Measurements from ENCODE around the gene ZNF718.

DNA sequence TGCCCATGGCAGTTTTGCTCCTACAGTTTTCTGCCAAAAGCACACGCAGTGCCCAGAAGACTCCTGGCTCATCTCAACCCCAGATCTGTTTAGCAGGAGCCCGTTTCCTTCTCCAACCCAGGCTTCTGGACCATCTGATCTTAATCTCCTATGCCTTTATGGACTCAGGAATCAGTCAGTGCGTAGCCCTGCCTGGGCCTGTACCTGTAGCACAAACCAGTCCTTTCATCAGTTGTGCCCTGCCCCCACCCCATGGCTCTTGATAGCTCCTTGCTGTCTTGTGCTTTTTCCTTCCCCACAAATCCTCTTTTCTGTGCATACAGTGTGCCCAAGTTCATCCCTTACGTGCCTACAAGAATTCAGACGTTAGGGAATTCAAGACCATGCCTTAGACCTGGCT, 1.5 kb downstream of the ZNF718 start:
- TF ChIP-seq, protein P1, sequence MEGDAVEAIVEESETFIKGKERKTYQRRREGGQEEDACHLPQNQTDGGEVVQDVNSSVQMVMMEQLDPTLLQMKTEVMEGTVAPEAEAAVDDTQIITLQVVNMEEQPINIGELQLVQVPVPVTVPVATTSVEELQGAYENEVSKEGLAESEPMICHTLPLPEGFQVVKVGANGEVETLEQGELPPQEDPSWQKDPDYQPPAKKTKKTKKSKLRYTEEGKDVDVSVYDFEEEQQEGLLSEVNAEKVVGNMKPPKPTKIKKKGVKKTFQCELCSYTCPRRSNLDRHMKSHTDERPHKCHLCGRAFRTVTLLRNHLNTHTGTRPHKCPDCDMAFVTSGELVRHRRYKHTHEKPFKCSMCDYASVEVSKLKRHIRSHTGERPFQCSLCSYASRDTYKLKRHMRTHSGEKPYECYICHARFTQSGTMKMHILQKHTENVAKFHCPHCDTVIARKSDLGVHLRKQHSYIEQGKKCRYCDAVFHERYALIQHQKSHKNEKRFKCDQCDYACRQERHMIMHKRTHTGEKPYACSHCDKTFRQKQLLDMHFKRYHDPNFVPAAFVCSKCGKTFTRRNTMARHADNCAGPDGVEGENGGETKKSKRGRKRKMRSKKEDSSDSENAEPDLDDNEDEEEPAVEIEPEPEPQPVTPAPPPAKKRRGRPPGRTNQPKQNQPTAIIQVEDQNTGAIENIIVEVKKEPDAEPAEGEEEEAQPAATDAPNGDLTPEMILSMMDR (IDR thresholded peaks at IDR 0.05) = no peak
- TF ChIP-seq EP300 (IDR thresholded peaks at IDR 0.05) = no peak
- no peak for TF ChIP-seq POLR2AphosphoS5 (IDR thresholded peaks at IDR 0.05)
